Muscle layer of colon (tissue), 2 donors: ENCODE measurements around the gene WDR46.
A peak's percentile ranks its signal among the peaks of the same experiment; 100 is the strongest.
"Not testable (repeated sequence)": the region's sequence is repeated elsewhere in the genome, so short reads cannot be mapped to it uniquely, and the experiment has no call there.

Experiments
- H3K27ac ChIP-seq: one replicate; pipeline ENCODE4 v1.7.0; 2013; ENCODE audit warnings: low read depth, mild to moderate bottlenecking, low read length, moderate library complexity
- H3K27me3 ChIP-seq, 2 donors: one replicate each; pipeline ENCODE4 v1.7.0; 2013; ENCODE audit warnings: low read length in 2 of 2, mild to moderate bottlenecking in 2 of 2; ENCODE audit not compliant: insufficient read depth in 2 of 2, control insufficient read depth in 1 of 2
- H3K36me3 ChIP-seq: one replicate; pipeline ENCODE4 v1.7.0; 2013; ENCODE audit warnings: mild to moderate bottlenecking, low read length; ENCODE audit not compliant: insufficient read depth
- H3K4me1 ChIP-seq: one replicate; pipeline ENCODE4 v1.7.0; 2013; ENCODE audit warnings: mild to moderate bottlenecking, low read length; ENCODE audit not compliant: insufficient read depth
- H3K4me3 ChIP-seq, 2 donors: one replicate each; pipeline ENCODE4 v1.7.0; 2013; ENCODE audit warnings: low read length in 2 of 2, low read depth in 1 of 2, mild to moderate bottlenecking in 1 of 2, moderate library complexity in 1 of 2
- H3K9ac ChIP-seq: one replicate; pipeline ENCODE4 v1.7.0; 2013; ENCODE audit warnings: low read length
- H3K9me3 ChIP-seq: one replicate; pipeline ENCODE4 v1.7.0; 2013; ENCODE audit warnings: mild to moderate bottlenecking, low read length
- donor health status: abdominal sarcoma.
- donor health status: Adenocarcinoma of cecum.

The WDR46 gene

GRCh38 chr6:33272275-33273128 lies 16.5 kb downstream of the WDR46 start:
- peaks cover 55% of the 10 kb centered on the region for H3K36me3 ChIP-seq
- peaks cover 40% of the 10 kb centered on the region for H3K4me1 ChIP-seq
- no peaks in the 10 kb centered on the region for H3K27me3 ChIP-seq

GRCh38 chr6:33271468-33272274 lies 17.4 kb downstream of the WDR46 start, which contains the start of the genes RPS18 and VPS52:
RPS18 (plus strand) TSS chr6:33272075; CDS start chr6:33272120, 45 bp downstream.
VPS52 (minus strand) TSS chr6:33271876; CDS start chr6:33271675, 201 bp downstream.
- Histone ChIP-seq H3K9me3 (no peaks in the 10 kb centered on the region), H3K36me3 (peaks cover 63% of the 10 kb centered on the region), H3K27ac (peak within 1 kb of the TSS; percentile 97), H3K4me3 (peak within 1 kb of the TSS; percentile 83 to 98), H3K27me3 (no peaks in the 10 kb centered on the region), H3K4me1 (peaks cover 39% of the 10 kb centered on the region), H3K9ac (peak within 1 kb of the TSS; percentile 79)

More at GRCh38 chr6:33272275-33273128, 16.5 kb downstream of the WDR46 start:
- H3K4me3 ChIP-seq, result peak overlapping the region; percentile 83 to 98
- H3K9ac ChIP-seq, result peak overlapping the region; percentile 41
- H3K27ac ChIP-seq, result peak overlapping the region; percentile 97
- no peaks in the 10 kb centered on the region for H3K9me3 ChIP-seq

- peak overlapping the region; percentile 97 for H3K27ac ChIP-seq
- peak overlapping the region; percentile 83 to 98 for H3K4me3 ChIP-seq
- H3K9me3 ChIP-seq, result no peaks in the 10 kb centered on the region
- peaks cover 33% of the 10 kb centered on the region for H3K4me1 ChIP-seq
- H3K36me3 ChIP-seq, result peaks cover 63% of the 10 kb centered on the region
- no peaks in the 10 kb centered on the region for H3K27me3 ChIP-seq
- H3K9ac ChIP-seq, result peak overlapping the region; percentile 79
Observed at GRCh38 chr6:33271117-33271467, 17.9 kb downstream of the WDR46 start.

- Histone ChIP-seq H3K27ac (no peak overlapping the region), H3K27me3 (no peaks in the 10 kb centered on the region), H3K36me3 (peaks cover 60% of the 10 kb centered on the region), H3K9me3 (no peaks in the 10 kb centered on the region), H3K4me3 (no peak overlapping the region), H3K9ac (no peak overlapping the region), H3K4me1 (no peaks in the 10 kb centered on the region)
Observed at GRCh38 chr6:33264015-33264414, 25.0 kb downstream of the WDR46 start.

- not testable (repeated sequence) for H3K27ac ChIP-seq, H3K27me3 ChIP-seq, H3K9ac ChIP-seq, H3K9me3 ChIP-seq, H3K4me3 ChIP-seq, H3K4me1 ChIP-seq
- H3K36me3 ChIP-seq, result peaks cover 44% of the 10 kb centered on the region
Observed at GRCh38 chr6:33262490-33262889, 26.5 kb downstream of the WDR46 start.

- Histone ChIP-seq H3K4me1 (no peaks in the 10 kb centered on the region), H3K9ac (no peak overlapping the region), H3K27me3 (no peaks in the 10 kb centered on the region), H3K36me3 (peaks cover 24% of the 10 kb centered on the region), H3K4me3 (no peak overlapping the region), H3K9me3 (no peaks in the 10 kb centered on the region), H3K27ac (no peak overlapping the region)
Observed at GRCh38 chr6:33259032-33259431, 30.0 kb downstream of the WDR46 start.

- Histone ChIP-seq H3K9me3 (no peaks in the 10 kb centered on the region), H3K36me3 (peaks cover 12% of the 10 kb centered on the region), H3K27ac (no peak overlapping the region), H3K9ac (no peak overlapping the region), H3K4me3 (no peak overlapping the region), H3K4me1 (peaks cover 13% of the 10 kb centered on the region), H3K27me3 (no peaks in the 10 kb centered on the region)
Observed at GRCh38 chr6:33254591-33254990, 34.4 kb downstream of the WDR46 start.

GRCh38 chr6:33252759-33253158 lies 36.3 kb downstream of the WDR46 start:
- no peak overlapping the region for H3K27ac ChIP-seq
- H3K36me3 ChIP-seq, result peaks cover 11% of the 10 kb centered on the region
- H3K9ac ChIP-seq, result no peak overlapping the region
- no peaks in the 10 kb centered on the region for H3K27me3 ChIP-seq
- no peaks in the 10 kb centered on the region for H3K9me3 ChIP-seq
- no peak overlapping the region for H3K4me3 ChIP-seq
- H3K4me1 ChIP-seq, result peaks cover 23% of the 10 kb centered on the region

- Histone ChIP-seq H3K9me3 (no peaks in the 10 kb centered on the region), H3K4me1 (peaks cover 24% of the 10 kb centered on the region), H3K36me3 (peaks cover 11% of the 10 kb centered on the region), H3K27me3 (no peaks in the 10 kb centered on the region), H3K4me3 (no peak overlapping the region), H3K9ac (no peak overlapping the region), H3K27ac (no peak overlapping the region)
Observed at GRCh38 chr6:33251395-33252012, 37.5 kb downstream of the WDR46 start.

GRCh38 chr6:33250731-33251130 lies 38.3 kb downstream of the WDR46 start:
- Histone ChIP-seq H3K27ac (no peak overlapping the region), H3K4me1 (peaks cover 24% of the 10 kb centered on the region), H3K9me3 (no peaks in the 10 kb centered on the region), H3K9ac (no peak overlapping the region), H3K4me3 (no peak overlapping the region), H3K27me3 (no peaks in the 10 kb centered on the region), H3K36me3 (peaks cover 11% of the 10 kb centered on the region)
